Hepatocyte (in vitro differentiated cells): ENCODE data around the gene LAMP1. TPM values are rescaled to one million over a fixed set of nuclear protein-coding genes. Genes with fewer than 3 reads are reported as not detected.

Experiments used
- DNase-seq: peaks from one replicate; pipeline ENCODE4 v3.0.0-alpha.2; 2016; ENCODE audit warnings: low spot score
- H2AFZ ChIP-seq: fragments of 200-600 bp; sonication (generic); 2 replicates; pipeline ENCODE4 v1.6.0; 2016; ENCODE audit warnings: antibody characterized with exemption, mild to moderate bottlenecking
- H3K27ac ChIP-seq: fragments of 200-600 bp; sonication (generic); 2 replicates; pipeline ENCODE4 v1.5.1; 2016; ENCODE audit warnings: mild to moderate bottlenecking
- H3K27me3 ChIP-seq: fragments of 200-600 bp; sonication (generic); 2 replicates; pipeline ENCODE4 v1.6.1; 2016
- H3K36me3 ChIP-seq: fragments of 200-600 bp; sonication (generic); replicated peaks from 2 replicates; pipeline ENCODE4 v1.5.1; 2016; ENCODE audit warnings: low read depth; ENCODE audit not compliant: insufficient read depth
- H3K4me1 ChIP-seq: fragments of 200-600 bp; sonication (generic); 2 replicates; pipeline ENCODE4 v1.5.1; 2016; ENCODE audit warnings: mild to moderate bottlenecking, moderate library complexity; ENCODE audit not compliant: insufficient read depth
- H3K4me2 ChIP-seq: fragments of 200-600 bp; sonication (generic); 2 replicates; pipeline ENCODE4 v1.6.0; 2016
- H3K4me3 ChIP-seq: fragments of 200-600 bp; sonication (generic); 2 replicates; pipeline ENCODE4 v1.5.1; 2016; ENCODE audit warnings: mild to moderate bottlenecking
- H3K79me2 ChIP-seq: fragments of 200-600 bp; sonication (generic); 2 replicates; pipeline ENCODE4 v1.6.0; 2017; ENCODE audit warnings: mild to moderate bottlenecking
- H3K9me2 ChIP-seq: fragments of 200-600 bp; sonication (generic); replicated peaks from 2 replicates; pipeline ENCODE4 v1.6.0; 2017; ENCODE audit warnings: mild to moderate bottlenecking; ENCODE audit not compliant: insufficient read depth
- H3K9me3 ChIP-seq: fragments of 200-600 bp; sonication (generic); 2 replicates; pipeline ENCODE4 v1.5.1; 2016; ENCODE audit warnings: low read depth, mild to moderate bottlenecking
- H4K20me1 ChIP-seq: fragments of 200-600 bp; sonication (generic); 2 replicates; pipeline ENCODE4 v1.6.0; 2016; ENCODE audit warnings: mild to moderate bottlenecking; ENCODE audit not compliant: insufficient read depth, poor library complexity, severe bottlenecking
- CTCF ChIP-seq: fragments of 200-600 bp; sonication (generic); IDR thresholded peaks from 2 replicates; pipeline ENCODE4 v1.5.1; 2016; ENCODE audit warnings: antibody characterized with exemption, mild to moderate bottlenecking; ENCODE audit not compliant: poor library complexity
- EZH2 ChIP-seq: fragments of 200-600 bp; sonication (generic); IDR thresholded peaks from 2 replicates; pipeline ENCODE4 v1.6.1; 2016; ENCODE audit warnings: antibody characterized with exemption, mild to moderate bottlenecking, borderline replicate concordance
- EZH2phosphoT487 ChIP-seq: fragments of 200-600 bp; sonication (generic); IDR thresholded peaks from one replicate; pipeline ENCODE4 v1.6.1; 2018; ENCODE audit warnings: antibody characterized with exemption, mild to moderate bottlenecking, low read depth, moderate library complexity; ENCODE audit not compliant: unreplicated experiment, severe bottlenecking
- WGBS: methylation state at CpG from one replicate; pipeline ENCODE4 v1.1.6; 2016; ENCODE audit warnings: low lambda C conversion rate; ENCODE audit errors: missing lambda C conversion rate; 5-methylcytosine and 5-hydroxymethylcytosine counted together
- polyA plus RNA-seq: library from polyadenylated mRNA; unstranded; fragments of >200 nt; fragmentation: Nextera tagmentation; extraction: Ambion mirVana; gene quantifications from 2 replicates; pipeline ENCODE4 v1.2.1, GENCODE V29; 2016
- total RNA-seq: library from RNA; depleted of rRNA; stranded (reverse); fragments of >200 nt; gene quantifications from 2 replicates; pipeline ENCODE4 v1.2.3, GENCODE V29; 2014

LAMP1 gene
- total and polyA plus RNA-seq, 2 experiments from 2014 or later, result 190 to 233 TPM

GRCh38 chr13:113320226-113320875 is 23.3 kb downstream of the LAMP1 start:
- TF ChIP-seq EZH2phosphoT487 (no peak), EZH2 (no peak), CTCF (no peak)
- 98% methylated on average over 19 of the region's 19 CpGs for WGBS
- peaks cover 4% of the 10 kb centered on the region for H3K36me3 ChIP-seq
- no peaks in the 10 kb centered on the region for H3K27me3 ChIP-seq
- no peak for DNase-seq
- H2AFZ ChIP-seq, result no peak overlapping the region
- no peak overlapping the region for H3K4me2 ChIP-seq
- peaks cover 5% of the 10 kb centered on the region for H3K79me2 ChIP-seq
- H3K4me1 ChIP-seq, result no peaks in the 10 kb centered on the region
- H3K9me3 ChIP-seq, result no peaks in the 10 kb centered on the region
- no peak overlapping the region for H3K27ac ChIP-seq
- no peaks in the 10 kb centered on the region for H3K9me2 ChIP-seq
- peaks cover 15% of the 10 kb centered on the region for H4K20me1 ChIP-seq
- H3K4me3 ChIP-seq, result no peak overlapping the region

GRCh38 chr13:113321546-113321945 is 24.5 kb downstream of the LAMP1 start:
- WGBS, result 95% methylated on average over 22 of the region's 22 CpGs
- H3K27ac ChIP-seq, result no peak overlapping the region
- H3K4me1 ChIP-seq, result no peaks in the 10 kb centered on the region
- H3K4me2 ChIP-seq, result no peak overlapping the region
- peaks cover 7% of the 10 kb centered on the region for H4K20me1 ChIP-seq
- H3K9me3 ChIP-seq, result no peaks in the 10 kb centered on the region
- H3K9me2 ChIP-seq, result no peaks in the 10 kb centered on the region
- H3K4me3 ChIP-seq, result no peak overlapping the region
- peaks cover 4% of the 10 kb centered on the region for H3K36me3 ChIP-seq
- H3K27me3 ChIP-seq, result no peaks in the 10 kb centered on the region
- H2AFZ ChIP-seq, result no peak overlapping the region
- H3K79me2 ChIP-seq, result peaks cover 2% of the 10 kb centered on the region
- DNase-seq, result no peak
- TF ChIP-seq EZH2phosphoT487 (no peak), EZH2 (no peak), CTCF (no peak)

GRCh38 chr13:113322043-113322461 is 25.0 kb downstream of the LAMP1 start:
- H3K36me3 ChIP-seq, result peaks cover 4% of the 10 kb centered on the region
- TF ChIP-seq EZH2 (no peak), CTCF (no peak), EZH2phosphoT487 (no peak)
- no peak overlapping the region for H3K27ac ChIP-seq

More at GRCh38 chr13:113322043-113322461, 25.0 kb downstream of the LAMP1 start:
- Histone ChIP-seq H3K27me3 (no peaks in the 10 kb centered on the region), H3K4me1 (no peaks in the 10 kb centered on the region), H3K9me3 (no peaks in the 10 kb centered on the region), H3K4me3 (no peak overlapping the region), H2AFZ (no peak overlapping the region), H3K79me2 (peaks cover 2% of the 10 kb centered on the region), H4K20me1 (peaks cover 7% of the 10 kb centered on the region), H3K4me2 (no peak overlapping the region), H3K9me2 (no peaks in the 10 kb centered on the region)
- 94% methylated on average over 17 of the region's 17 CpGs for WGBS
- no peak for DNase-seq
